Measurements from ENCODE around the gene LACRT. TPM values are rescaled to one million over a fixed set of nuclear protein-coding genes. Genes with fewer than 3 reads are reported as not detected.

Gene LACRT
- total and polyA plus RNA-seq, 2 of the 4 experiments (the other 2 are of a cell fraction) = not detected

DNA sequence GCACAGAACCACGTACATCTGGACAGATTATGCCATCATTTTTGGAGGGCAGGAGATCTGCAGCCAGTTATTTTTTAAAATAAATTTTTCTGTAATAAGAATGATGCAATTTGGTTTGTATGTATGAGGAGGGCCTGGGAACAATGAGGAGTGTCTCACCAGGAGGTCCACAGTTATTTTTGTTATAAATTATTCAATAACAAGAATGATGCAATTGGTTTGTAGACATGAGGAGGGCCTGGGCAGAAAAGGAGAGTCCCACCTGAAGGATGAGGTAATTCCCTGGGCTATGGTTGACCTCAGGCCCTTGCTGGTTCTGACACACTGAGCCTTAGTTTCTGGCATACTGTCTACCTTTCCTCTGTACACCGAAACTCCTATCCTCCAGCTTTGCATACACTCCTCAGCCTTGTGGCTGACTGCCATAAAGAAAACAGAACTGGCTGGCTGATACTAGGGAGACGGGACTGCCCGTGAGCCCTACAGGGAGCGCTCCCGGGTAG is 22.5 kb upstream of the LACRT start:
- Histone ChIP-seq H3K4me1 (ENCODE audit: control insufficient read depth, insufficient read depth, low read length) (no peaks in the 10 kb centered on the region), H3K27me3 (ENCODE audit: control insufficient read depth, insufficient read depth, low read length) (no peaks in the 10 kb centered on the region; the same call in 1 of the 2 replicates), H3K4me2 (ENCODE audit: low read depth, low read length) (no peak overlapping the region), H2BK5ac (ENCODE audit: low read depth, low read length, poor library complexity, severe bottlenecking) (no peak overlapping the region), H3K27ac (ENCODE audit: insufficient read depth, low read length) (no peak overlapping the region), H3K9ac (ENCODE audit: low read depth, low read length) (no peak overlapping the region), H3K4ac (ENCODE audit: low read depth, low read length) (no peak overlapping the region), H3K56ac (ENCODE audit: extremely low read depth, insufficient read depth, low read length) (no peak overlapping the region), H2AK9ac (replicated peaks; ENCODE audit: low read depth, low read length, poor library complexity) (no peak overlapping the region), H2BK20ac (ENCODE audit: low read depth, low read length) (no peak overlapping the region), H3K18ac (ENCODE audit: low read depth, low read length) (no peak overlapping the region), H4K91ac (ENCODE audit: insufficient read depth, low read depth, low read length) (no peak overlapping the region), H3K9me1 (ENCODE audit: insufficient read depth, low read length) (no peaks in the 10 kb centered on the region), H2AK5ac (ENCODE audit: low read depth, low read length) (no peak overlapping the region), H4K20me1 (ENCODE audit: insufficient read depth, low read length) (no peaks in the 10 kb centered on the region), H3K14ac (replicated peaks; ENCODE audit: low read depth, low read length) (no peak overlapping the region), H4K8ac (ENCODE audit: low read depth in 2 of 2, low read length in 2 of 2) (no peak overlapping the region), H3K23ac (ENCODE audit: low read depth, low read length) (no peak overlapping the region), H4K5ac (ENCODE audit: low read depth, low read length) (no peak overlapping the region), H3K36me3 (ENCODE audit: control insufficient read depth, insufficient read depth, low read length) (no peaks in the 10 kb centered on the region), H2AFZ (replicated peaks; ENCODE audit: low read length, poor library complexity) (no peak overlapping the region), H3K9me3 (ENCODE audit: control insufficient read depth, insufficient read depth, low read length) (no peaks in the 10 kb centered on the region), H2BK15ac (ENCODE audit: low read depth, low read length) (no peak overlapping the region), H2BK120ac (ENCODE audit: low read depth, low read length) (no peak overlapping the region), H3K4me3 (ENCODE audit: insufficient read depth, low read depth, low read length) (no peak overlapping the region), H3K79me1 (ENCODE audit: low read depth in 1 of 2, low read length in 2 of 2) (no peaks in the 10 kb centered on the region)
- no peak for ATAC-seq (ENCODE audit: low read depth)
- in situ Hi-C loops (cut with MboI; ENCODE audit: low sequenced_read_pairs) (no loop called here), intact Hi-C loops (cut with micrococcal nuclease) (no loop called here), dilution Hi-C loops (cut with HindIII; ENCODE audit: low sequenced_read_pairs, unreplicated experiment) (no loop called here)
- POLR2A ChIA-PET (ENCODE audit: unreplicated experiment) = no interaction called here
- WGBS, 2 experiments (ENCODE audit: extremely low coverage in 2 of 2, insufficient read length in 1 of 2) = no CpG with 5 or more reads among the region's 6 CpGs
- DNase-seq = no peak
- BruUV-seq (replicated peaks) = no TSS peak
- TF ChIP-seq, protein P1, sequence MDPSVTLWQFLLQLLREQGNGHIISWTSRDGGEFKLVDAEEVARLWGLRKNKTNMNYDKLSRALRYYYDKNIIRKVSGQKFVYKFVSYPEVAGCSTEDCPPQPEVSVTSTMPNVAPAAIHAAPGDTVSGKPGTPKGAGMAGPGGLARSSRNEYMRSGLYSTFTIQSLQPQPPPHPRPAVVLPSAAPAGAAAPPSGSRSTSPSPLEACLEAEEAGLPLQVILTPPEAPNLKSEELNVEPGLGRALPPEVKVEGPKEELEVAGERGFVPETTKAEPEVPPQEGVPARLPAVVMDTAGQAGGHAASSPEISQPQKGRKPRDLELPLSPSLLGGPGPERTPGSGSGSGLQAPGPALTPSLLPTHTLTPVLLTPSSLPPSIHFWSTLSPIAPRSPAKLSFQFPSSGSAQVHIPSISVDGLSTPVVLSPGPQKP (IDR thresholded peaks at IDR 0.05; ENCODE audit: borderline replicate concordance, low read depth, low read length) = no peak
- TF ChIP-seq, protein P2, sequence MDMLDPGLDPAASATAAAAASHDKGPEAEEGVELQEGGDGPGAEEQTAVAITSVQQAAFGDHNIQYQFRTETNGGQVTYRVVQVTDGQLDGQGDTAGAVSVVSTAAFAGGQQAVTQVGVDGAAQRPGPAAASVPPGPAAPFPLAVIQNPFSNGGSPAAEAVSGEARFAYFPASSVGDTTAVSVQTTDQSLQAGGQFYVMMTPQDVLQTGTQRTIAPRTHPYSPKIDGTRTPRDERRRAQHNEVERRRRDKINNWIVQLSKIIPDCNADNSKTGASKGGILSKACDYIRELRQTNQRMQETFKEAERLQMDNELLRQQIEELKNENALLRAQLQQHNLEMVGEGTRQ (IDR thresholded peaks at IDR 0.05; ENCODE audit: low read depth, low read length) = no peak
- TF ChIP-seq SMC3 (IDR thresholded peaks at IDR 0.05; ENCODE audit: low read depth, low read length) (no peak), POLR2A (IDR thresholded peaks at IDR 0.05; ENCODE audit: low read depth, low read length) (no peak), MXI1 (IDR thresholded peaks at IDR 0.05; ENCODE audit: borderline replicate concordance, low read depth, low read length) (no peak), RFX5 (IDR thresholded peaks at IDR 0.05; ENCODE audit: low read depth, low read length) (no peak), MAFK (IDR thresholded peaks at IDR 0.05; ENCODE audit: low read depth, low read length) (no peak)
- CTCF ChIA-PET = no interaction called here
